IMR-90 (cell line): Measurements from ENCODE around the gene SHISAL1. TPM values are rescaled to one million over a fixed set of nuclear protein-coding genes. Genes with fewer than 3 reads are reported as not detected.

ENCODE experiments used
- ATAC-seq: fragments of 200-7000 bp; cut with Tn5 transposase; 2 replicates; pipeline ENCODE4 v1.9.1; 2020; ENCODE audit warnings: low read depth, mild to moderate bottlenecking, moderate library complexity
- BruUV-seq: library from RNA; stranded (reverse); fragments of 400-500 nt; replicated peaks from 2 replicates; lab custom pipeline; 2021; lab: Mats Ljungman, UMichigan
- CTCF ChIA-PET: fragments of 300-600 bp; formaldehyde crosslinking; extraction: SDS; loops from one replicate; lab custom pipeline; 2021; ENCODE audit warnings: antibody characterized with exemption; lab: Yijun Ruan, JAX
- POLR2A ChIA-PET: fragments of 300-600 bp; sonication (Branson Sonifier 250); formaldehyde crosslinking; loops from one replicate; lab custom pipeline; 2022; ENCODE audit warnings: antibody characterized with exemption; ENCODE audit not compliant: unreplicated experiment; lab: Charles Lee
- DNase-seq: peaks from one replicate; pipeline ENCODE4 v3.0.0; 2013
- H2AFZ ChIP-seq: replicated peaks from 2 replicates; pipeline ENCODE3; 2013; ENCODE audit warnings: low read length, mild to moderate bottlenecking; ENCODE audit not compliant: poor library complexity
- H2AK5ac ChIP-seq: 2 replicates; pipeline ENCODE4 v1.6.1; 2013; ENCODE audit warnings: low read depth, low read length, inconsistent platforms
- H2AK9ac ChIP-seq: replicated peaks from 2 replicates; pipeline ENCODE3; 2013; ENCODE audit warnings: mild to moderate bottlenecking, low read depth, low read length, moderate library complexity; ENCODE audit not compliant: poor library complexity
- H2BK120ac ChIP-seq: 2 replicates; pipeline ENCODE4 v1.6.1; 2013; ENCODE audit warnings: low read depth, low read length, inconsistent platforms
- H2BK15ac ChIP-seq: 3 replicates; pipeline ENCODE4 v1.6.1; 2013; ENCODE audit warnings: low read depth, low read length, inconsistent platforms
- H2BK20ac ChIP-seq: 2 replicates; pipeline ENCODE4 v1.6.1; 2013; ENCODE audit warnings: low read depth, mild to moderate bottlenecking, inconsistent platforms, low read length, moderate library complexity
- H2BK5ac ChIP-seq: 2 replicates; pipeline ENCODE4 v1.6.1; 2013; ENCODE audit warnings: mild to moderate bottlenecking, low read depth, low read length, inconsistent platforms; ENCODE audit not compliant: poor library complexity, severe bottlenecking
- H3K14ac ChIP-seq: replicated peaks from 2 replicates; pipeline ENCODE4 v1.6.1; 2013; ENCODE audit warnings: low read depth, low read length, inconsistent platforms
- H3K18ac ChIP-seq: 2 replicates; pipeline ENCODE4 v1.6.1; 2013; ENCODE audit warnings: low read depth, low read length, control low read depth
- H3K23ac ChIP-seq: 2 replicates; pipeline ENCODE4 v1.6.1; 2013; ENCODE audit warnings: low read depth, low read length, inconsistent platforms
- H3K27ac ChIP-seq: 2 replicates; pipeline ENCODE4 v1.5.1; 2013; ENCODE audit warnings: mild to moderate bottlenecking, control low read depth, low read length; ENCODE audit not compliant: insufficient read depth
- H3K27me3 ChIP-seq: 2 replicates; pipeline ENCODE4 v1.6.1; 2013; ENCODE audit warnings: low read length; ENCODE audit not compliant: control insufficient read depth, insufficient read depth
- H3K36me3 ChIP-seq: 2 replicates; pipeline ENCODE4 v1.6.1; 2013; ENCODE audit warnings: low read length, mixed read lengths; ENCODE audit not compliant: control insufficient read depth, insufficient read depth
- H3K4ac ChIP-seq: 2 replicates; pipeline ENCODE4 v1.6.1; 2013; ENCODE audit warnings: low read depth, low read length, inconsistent platforms
- H3K4me1 ChIP-seq: 2 replicates; pipeline ENCODE4 v1.6.1; 2013; ENCODE audit warnings: low read length, mixed read lengths; ENCODE audit not compliant: control insufficient read depth, insufficient read depth
- H3K4me2 ChIP-seq: 2 replicates; pipeline ENCODE4 v1.6.1; 2013; ENCODE audit warnings: low read depth, mild to moderate bottlenecking, control low read depth, low read length, moderate library complexity
- H3K4me3 ChIP-seq: 2 replicates; pipeline ENCODE4 v1.5.1; 2013; ENCODE audit warnings: low read depth, mild to moderate bottlenecking, control low read depth, low read length, moderate library complexity; ENCODE audit not compliant: insufficient read depth
- H3K56ac ChIP-seq: 2 replicates; pipeline ENCODE4 v1.6.1; 2013; ENCODE audit warnings: low read length, inconsistent platforms; ENCODE audit not compliant: insufficient read depth; ENCODE audit errors: extremely low read depth
- H3K79me1 ChIP-seq, 2 experiments: 2 replicates each; pipeline ENCODE4 v1.6.1; 2013; ENCODE audit warnings: low read length in 2 of 2, inconsistent platforms in 1 of 2, low read depth in 1 of 2
- H3K9ac ChIP-seq: 2 replicates; pipeline ENCODE4 v1.6.1; 2013; ENCODE audit warnings: low read depth, low read length, control low read depth
- H3K9me1 ChIP-seq: 2 replicates; pipeline ENCODE4 v1.6.1; 2013; ENCODE audit warnings: low read length, inconsistent platforms; ENCODE audit not compliant: insufficient read depth
- H3K9me3 ChIP-seq: 2 replicates; pipeline ENCODE4 v1.6.1; 2013; ENCODE audit warnings: low read length; ENCODE audit not compliant: control insufficient read depth, insufficient read depth
- H4K20me1 ChIP-seq: 2 replicates; pipeline ENCODE4 v1.6.1; 2013; ENCODE audit warnings: low read length, inconsistent platforms; ENCODE audit not compliant: insufficient read depth
- H4K5ac ChIP-seq: 2 replicates; pipeline ENCODE4 v1.6.1; 2013; ENCODE audit warnings: mild to moderate bottlenecking, low read depth, low read length, control low read depth
- H4K8ac ChIP-seq, 2 experiments: 2 replicates each; pipeline ENCODE4 v1.6.1; 2013; ENCODE audit warnings: low read depth in 2 of 2, low read length in 2 of 2, control low read depth in 1 of 2, inconsistent platforms in 1 of 2
- H4K91ac ChIP-seq: 2 replicates; pipeline ENCODE4 v1.6.1; 2013; ENCODE audit warnings: low read depth, low read length, inconsistent platforms; ENCODE audit not compliant: insufficient read depth
- BHLHE40 ChIP-seq: fragments of 150-350 bp; IDR thresholded peaks from 2 replicates; pipeline ENCODE4 v1.6.1; 2016; ENCODE audit warnings: mild to moderate bottlenecking, low read depth, low read length
- CEBPB ChIP-seq: IDR thresholded peaks from 2 replicates; pipeline ENCODE4 v1.6.1; 2012; ENCODE audit warnings: low read depth, low read length, improper control_type of control experiment
- CHD1 ChIP-seq: IDR thresholded peaks from 2 replicates; pipeline ENCODE4 v1.6.1; 2012; ENCODE audit warnings: low read depth, low read length, improper control_type of control experiment
- FOS ChIP-seq: fragments of 150-350 bp; IDR thresholded peaks from 2 replicates; pipeline ENCODE4 v1.6.1; 2016; ENCODE audit warnings: low read depth, low read length
- MAFK ChIP-seq: IDR thresholded peaks from 2 replicates; pipeline ENCODE4 v1.6.1; 2012; ENCODE audit warnings: low read depth, low read length, improper control_type of control experiment
- MAZ ChIP-seq: IDR thresholded peaks from 2 replicates; pipeline ENCODE4 v1.6.1; 2012; ENCODE audit warnings: low read depth, mild to moderate bottlenecking, low read length, improper control_type of control experiment, moderate library complexity, borderline replicate concordance
- MXI1 ChIP-seq: IDR thresholded peaks from 2 replicates; pipeline ENCODE4 v1.6.1; 2012; ENCODE audit warnings: low read depth, mild to moderate bottlenecking, low read length, moderate library complexity, borderline replicate concordance
- NFE2L2 ChIP-seq: fragments of 150-350 bp; IDR thresholded peaks from 2 replicates; pipeline ENCODE4 v1.6.1; 2016; ENCODE audit warnings: low read depth, mild to moderate bottlenecking, low read length
- POLR2A ChIP-seq: IDR thresholded peaks from 2 replicates; pipeline ENCODE4 v1.6.1; 2012; ENCODE audit warnings: mild to moderate bottlenecking, low read depth, low read length
- RAD21 ChIP-seq: IDR thresholded peaks from 2 replicates; pipeline ENCODE4 v1.6.1; 2012; ENCODE audit warnings: low read length, improper control_type of control experiment
- RCOR1 ChIP-seq: IDR thresholded peaks from 2 replicates; pipeline ENCODE4 v1.6.1; 2012; ENCODE audit warnings: mild to moderate bottlenecking, low read length, improper control_type of control experiment; ENCODE audit not compliant: insufficient replicate concordance
- RFX5 ChIP-seq: IDR thresholded peaks from 2 replicates; pipeline ENCODE4 v1.8.0; 2012; ENCODE audit warnings: low read depth, mild to moderate bottlenecking, low read length, moderate library complexity
- SMC3 ChIP-seq: fragments of 150-350 bp; IDR thresholded peaks from 2 replicates; pipeline ENCODE4 v1.6.1; 2016; ENCODE audit warnings: low read depth, mild to moderate bottlenecking, antibody characterized with exemption, low read length, moderate library complexity
- USF2 ChIP-seq: fragments of 150-350 bp; IDR thresholded peaks from 2 replicates; pipeline ENCODE4 v1.6.1; 2017; ENCODE audit warnings: mild to moderate bottlenecking, antibody characterized with exemption, low read length, low read depth
- WGBS, 2 experiments: methylation state at CpG; one replicate each; pipeline versions ENCODE4 v1.1.5 to v1.1.7; 2013; ENCODE audit warnings: missing lambda C conversion rate in 2 of 2; ENCODE audit not compliant: insufficient read length in 1 of 2; ENCODE audit errors: extremely low coverage in 2 of 2; 5-methylcytosine and 5-hydroxymethylcytosine counted together
- dilution Hi-C: fragments of 300-500 bp; cut with HindIII; formaldehyde crosslinking; loops from one replicate; pipeline ENCODE4 v1.14.3; 2018; ENCODE audit warnings: low sequenced_read_pairs; ENCODE audit not compliant: unreplicated experiment
- in situ Hi-C: fragments of 300-500 bp; cut with MboI; formaldehyde crosslinking; loops from 3 replicates; pipeline ENCODE4 v1.14.3; 2019; ENCODE audit warnings: low sequenced_read_pairs, inconsistent platforms, mixed read lengths
- intact Hi-C: fragments of 100-400 bp; cut with micrococcal nuclease; formaldehyde crosslinking; loops from 2 replicates; pipeline ENCODE4 v1.10.0; 2022
- polyA plus RNA-seq, 3 experiments: library from polyadenylated mRNA; depleted of rRNA; stranded (reverse); fragments of >200 nt; gene quantifications; 2 replicates each; pipeline ENCODE4 v1.2.3, GENCODE V29; 2012; ENCODE audit warnings: low replicate concordance in 1 of 3
- total RNA-seq: library from RNA; depleted of rRNA; stranded (reverse); fragments of >200 nt; gene quantifications from 2 replicates; pipeline ENCODE4 v1.2.3, GENCODE V29; 2012
- TF ChIP-seq, protein P1 (sequence below): conservative IDR thresholded peaks from 2 replicates; pipeline ENCODE4 v1.5.1; 2012; ENCODE audit warnings: mild to moderate bottlenecking, low read depth, low read length, improper control_type of control experiment
- TF ChIP-seq, protein P2 (sequence below): fragments of 150-350 bp; IDR thresholded peaks from 2 replicates; pipeline ENCODE4 v1.6.1; 2016; ENCODE audit warnings: low read depth, mild to moderate bottlenecking, low read length, moderate library complexity, borderline replicate concordance

The SHISAL1 gene
- total and polyA plus RNA-seq, 2 of the 4 experiments (the other 2 are of a cell fraction): 1.0 to 1.4 TPM

DNA sequence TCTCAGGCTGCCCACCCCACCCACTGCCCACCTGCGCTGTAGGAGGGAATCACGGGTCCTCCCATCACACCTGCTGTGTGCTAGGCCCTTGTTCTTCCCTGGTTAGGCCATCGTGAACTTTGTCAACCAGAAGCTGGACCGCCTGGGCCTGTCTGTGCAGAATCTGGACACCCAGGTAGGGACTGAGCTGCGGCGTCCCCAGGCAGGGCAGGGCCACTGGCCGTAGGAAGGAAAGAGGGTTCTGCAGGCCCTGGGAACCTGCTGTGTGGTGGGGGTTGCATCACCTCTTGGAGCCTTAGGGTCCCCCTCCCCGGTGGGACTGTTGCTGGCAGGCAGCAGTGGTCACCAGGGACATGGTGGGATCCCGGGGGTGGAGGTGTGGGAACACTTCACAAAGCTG is 116.5 kb downstream of the SHISAL1 start:
- no TSS peak for BruUV-seq
- H4K91ac ChIP-seq: no peak overlapping the region
- no peak for DNase-seq
- no peak overlapping the region for H3K27ac ChIP-seq
- H3K23ac ChIP-seq: no peak overlapping the region
- ChIA-PET CTCF (no interaction called here), POLR2A (no interaction called here)
- H3K9ac ChIP-seq: no peak overlapping the region
- H4K5ac ChIP-seq: no peak overlapping the region
- no peak overlapping the region for H3K4me3 ChIP-seq
- no peak overlapping the region for H2BK15ac ChIP-seq
- no peak overlapping the region for H2BK120ac ChIP-seq
- H4K20me1 ChIP-seq: no peaks in the 10 kb centered on the region
- no peak for TF ChIP-seq RAD21
- TF ChIP-seq MAZ: no peak
- TF ChIP-seq, protein P1, sequence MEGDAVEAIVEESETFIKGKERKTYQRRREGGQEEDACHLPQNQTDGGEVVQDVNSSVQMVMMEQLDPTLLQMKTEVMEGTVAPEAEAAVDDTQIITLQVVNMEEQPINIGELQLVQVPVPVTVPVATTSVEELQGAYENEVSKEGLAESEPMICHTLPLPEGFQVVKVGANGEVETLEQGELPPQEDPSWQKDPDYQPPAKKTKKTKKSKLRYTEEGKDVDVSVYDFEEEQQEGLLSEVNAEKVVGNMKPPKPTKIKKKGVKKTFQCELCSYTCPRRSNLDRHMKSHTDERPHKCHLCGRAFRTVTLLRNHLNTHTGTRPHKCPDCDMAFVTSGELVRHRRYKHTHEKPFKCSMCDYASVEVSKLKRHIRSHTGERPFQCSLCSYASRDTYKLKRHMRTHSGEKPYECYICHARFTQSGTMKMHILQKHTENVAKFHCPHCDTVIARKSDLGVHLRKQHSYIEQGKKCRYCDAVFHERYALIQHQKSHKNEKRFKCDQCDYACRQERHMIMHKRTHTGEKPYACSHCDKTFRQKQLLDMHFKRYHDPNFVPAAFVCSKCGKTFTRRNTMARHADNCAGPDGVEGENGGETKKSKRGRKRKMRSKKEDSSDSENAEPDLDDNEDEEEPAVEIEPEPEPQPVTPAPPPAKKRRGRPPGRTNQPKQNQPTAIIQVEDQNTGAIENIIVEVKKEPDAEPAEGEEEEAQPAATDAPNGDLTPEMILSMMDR: no peak
- no peak for TF ChIP-seq MXI1
- no peak for TF ChIP-seq USF2
- no peak for TF ChIP-seq SMC3
- no peak for TF ChIP-seq POLR2A
- no peak for TF ChIP-seq RCOR1
- TF ChIP-seq NFE2L2: no peak
- no peak for TF ChIP-seq MAFK
- no peak for TF ChIP-seq FOS
- TF ChIP-seq BHLHE40: no peak
- TF ChIP-seq, protein P2, sequence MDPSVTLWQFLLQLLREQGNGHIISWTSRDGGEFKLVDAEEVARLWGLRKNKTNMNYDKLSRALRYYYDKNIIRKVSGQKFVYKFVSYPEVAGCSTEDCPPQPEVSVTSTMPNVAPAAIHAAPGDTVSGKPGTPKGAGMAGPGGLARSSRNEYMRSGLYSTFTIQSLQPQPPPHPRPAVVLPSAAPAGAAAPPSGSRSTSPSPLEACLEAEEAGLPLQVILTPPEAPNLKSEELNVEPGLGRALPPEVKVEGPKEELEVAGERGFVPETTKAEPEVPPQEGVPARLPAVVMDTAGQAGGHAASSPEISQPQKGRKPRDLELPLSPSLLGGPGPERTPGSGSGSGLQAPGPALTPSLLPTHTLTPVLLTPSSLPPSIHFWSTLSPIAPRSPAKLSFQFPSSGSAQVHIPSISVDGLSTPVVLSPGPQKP: no peak
- no peak for TF ChIP-seq CEBPB
- TF ChIP-seq RFX5: no peak
- no peak for TF ChIP-seq CHD1
- H3K4me2 ChIP-seq: no peak overlapping the region
- no peak overlapping the region for H3K56ac ChIP-seq
- no peak overlapping the region for H2BK5ac ChIP-seq
- no peak overlapping the region for H3K4ac ChIP-seq
- no peak overlapping the region for H4K8ac ChIP-seq
- in situ Hi-C loops (no loop called here), intact Hi-C loops (no loop called here), dilution Hi-C loops (no loop called here)
- no peak overlapping the region for H3K14ac ChIP-seq
- peaks cover 35% of the 10 kb centered on the region for H3K27me3 ChIP-seq
- no peak overlapping the region for H2AK9ac ChIP-seq
- no peak overlapping the region for H2AFZ ChIP-seq
- H3K9me1 ChIP-seq: peaks cover under 1% of the 10 kb centered on the region; the same call in 1 of the 2 replicates
- H3K9me3 ChIP-seq: no peaks in the 10 kb centered on the region
- H3K4me1 ChIP-seq: peaks cover 9% of the 10 kb centered on the region; the same call in 1 of the 2 replicates
- WGBS, 2 experiments: no CpG with 5 or more reads among the region's 9 CpGs
- no peaks in the 10 kb centered on the region for H3K36me3 ChIP-seq
- H2AK5ac ChIP-seq: no peak overlapping the region
- H3K79me1 ChIP-seq: no peaks in the 10 kb centered on the region
- no peak for ATAC-seq
- H2BK20ac ChIP-seq: no peak overlapping the region
- no peak overlapping the region for H3K18ac ChIP-seq
